Keratinocyte (primary cell): ENCODE measurements around the gene UBE2D2.
A peak's percentile ranks its signal among the peaks of the same experiment; 100 is the strongest.

Experiments
- EZH2 ChIP-seq: IDR thresholded peaks from one replicate; pipeline ENCODE4 v1.6.1; 2012; ENCODE audit warnings: inconsistent platforms, mild to moderate bottlenecking, low read length, moderate library complexity
- TF ChIP-seq, protein P1 (sequence below), 3 experiments: IDR thresholded peaks in 1 of 3; conservative IDR thresholded peaks in 1 of 3; optimal IDR thresholded peaks in 1 of 3; 2 replicates in 2 of 3; 3 replicates in 1 of 3; pipeline versions ENCODE3 to v1.5.1; 2011; ENCODE audit warnings: low read length in 3 of 3, mild to moderate bottlenecking in 3 of 3, moderate library complexity in 2 of 3, control low read depth in 1 of 3, inconsistent platforms in 1 of 3; ENCODE audit not compliant: insufficient read depth in 2 of 3; ENCODE audit errors: extremely low read depth in 1 of 3

- TF ChIP-seq, protein P1, sequence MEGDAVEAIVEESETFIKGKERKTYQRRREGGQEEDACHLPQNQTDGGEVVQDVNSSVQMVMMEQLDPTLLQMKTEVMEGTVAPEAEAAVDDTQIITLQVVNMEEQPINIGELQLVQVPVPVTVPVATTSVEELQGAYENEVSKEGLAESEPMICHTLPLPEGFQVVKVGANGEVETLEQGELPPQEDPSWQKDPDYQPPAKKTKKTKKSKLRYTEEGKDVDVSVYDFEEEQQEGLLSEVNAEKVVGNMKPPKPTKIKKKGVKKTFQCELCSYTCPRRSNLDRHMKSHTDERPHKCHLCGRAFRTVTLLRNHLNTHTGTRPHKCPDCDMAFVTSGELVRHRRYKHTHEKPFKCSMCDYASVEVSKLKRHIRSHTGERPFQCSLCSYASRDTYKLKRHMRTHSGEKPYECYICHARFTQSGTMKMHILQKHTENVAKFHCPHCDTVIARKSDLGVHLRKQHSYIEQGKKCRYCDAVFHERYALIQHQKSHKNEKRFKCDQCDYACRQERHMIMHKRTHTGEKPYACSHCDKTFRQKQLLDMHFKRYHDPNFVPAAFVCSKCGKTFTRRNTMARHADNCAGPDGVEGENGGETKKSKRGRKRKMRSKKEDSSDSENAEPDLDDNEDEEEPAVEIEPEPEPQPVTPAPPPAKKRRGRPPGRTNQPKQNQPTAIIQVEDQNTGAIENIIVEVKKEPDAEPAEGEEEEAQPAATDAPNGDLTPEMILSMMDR (optimal IDR thresholded peaks at IDR 0.05 in 1 of 3, IDR thresholded peaks at IDR 0.05 in 1 of 3, conservative IDR thresholded peaks at IDR 0.05 in 1 of 3; ENCODE audit: extremely low read depth in 1 of 3, insufficient read depth in 2 of 3, low read length in 3 of 3), result no peak
- TF ChIP-seq EZH2, result peak; percentile 81
Measured at GRCh38 chr5:139650031-139650688, 89.0 kb downstream of the UBE2D2 start.
